Mammary epithelial cell (primary cell): ENCODE results near the gene MEF2B.

Source experiments
- EZH2 ChIP-seq: IDR thresholded peaks from 2 replicates; pipeline ENCODE4 v1.6.1; 2012; ENCODE audit warnings: low read length, inconsistent platforms, borderline replicate concordance
- TF ChIP-seq, protein P1 (sequence below), 2 donors: IDR thresholded peaks in 1 of 2; conservative IDR thresholded peaks in 1 of 2; 2 replicates each; pipeline ENCODE4 v1.5.1; 2011 to 2012; ENCODE audit warnings: inconsistent platforms in 2 of 2, low read length in 2 of 2, mild to moderate bottlenecking in 2 of 2, control low read depth in 1 of 2, low read depth in 1 of 2; ENCODE audit not compliant: insufficient read depth in 1 of 2; ENCODE audit errors: extremely low read depth in 1 of 2

DNA sequence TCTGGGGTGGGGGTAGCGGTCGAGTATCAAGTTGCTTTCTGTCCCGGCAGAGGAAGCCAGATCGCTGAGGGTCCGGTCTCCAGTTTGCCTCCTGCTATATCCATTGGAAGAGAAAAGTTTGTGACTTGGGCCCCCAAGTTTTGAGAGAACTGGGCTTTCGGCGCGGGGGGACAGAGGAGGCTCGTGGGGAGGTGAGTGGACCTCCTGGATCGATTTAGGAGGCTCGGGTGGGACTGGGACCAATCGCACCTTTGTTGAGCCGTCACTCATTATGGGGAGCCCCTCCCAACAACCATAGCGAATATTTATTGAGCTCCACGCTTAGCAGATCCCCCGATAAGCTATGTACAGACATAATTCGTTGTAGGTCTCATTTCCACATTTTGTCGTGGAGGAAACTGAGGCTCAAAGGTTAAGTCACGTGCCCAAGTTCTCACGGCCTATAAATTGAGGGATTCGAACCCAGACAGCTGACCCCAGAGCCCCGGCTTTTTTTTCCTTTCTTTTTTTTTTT, 22.9 kb upstream of the MEF2B start:
- TF ChIP-seq, protein P1, sequence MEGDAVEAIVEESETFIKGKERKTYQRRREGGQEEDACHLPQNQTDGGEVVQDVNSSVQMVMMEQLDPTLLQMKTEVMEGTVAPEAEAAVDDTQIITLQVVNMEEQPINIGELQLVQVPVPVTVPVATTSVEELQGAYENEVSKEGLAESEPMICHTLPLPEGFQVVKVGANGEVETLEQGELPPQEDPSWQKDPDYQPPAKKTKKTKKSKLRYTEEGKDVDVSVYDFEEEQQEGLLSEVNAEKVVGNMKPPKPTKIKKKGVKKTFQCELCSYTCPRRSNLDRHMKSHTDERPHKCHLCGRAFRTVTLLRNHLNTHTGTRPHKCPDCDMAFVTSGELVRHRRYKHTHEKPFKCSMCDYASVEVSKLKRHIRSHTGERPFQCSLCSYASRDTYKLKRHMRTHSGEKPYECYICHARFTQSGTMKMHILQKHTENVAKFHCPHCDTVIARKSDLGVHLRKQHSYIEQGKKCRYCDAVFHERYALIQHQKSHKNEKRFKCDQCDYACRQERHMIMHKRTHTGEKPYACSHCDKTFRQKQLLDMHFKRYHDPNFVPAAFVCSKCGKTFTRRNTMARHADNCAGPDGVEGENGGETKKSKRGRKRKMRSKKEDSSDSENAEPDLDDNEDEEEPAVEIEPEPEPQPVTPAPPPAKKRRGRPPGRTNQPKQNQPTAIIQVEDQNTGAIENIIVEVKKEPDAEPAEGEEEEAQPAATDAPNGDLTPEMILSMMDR (conservative IDR thresholded peaks at IDR 0.05 in 1 of 2, IDR thresholded peaks at IDR 0.05 in 1 of 2; ENCODE audit: extremely low read depth in 1 of 2, insufficient read depth in 1 of 2, low read depth in 1 of 2, low read length in 2 of 2): no peak
- TF ChIP-seq EZH2: no peak
